Measurements from ENCODE around the gene PAX5. TPM values are rescaled to one million over a fixed set of nuclear protein-coding genes. Genes with fewer than 3 reads are reported as not detected.

PAX5 gene
- total and polyA plus RNA-seq, 2 of the 13 experiments (the other 11 are each of a cell fraction or from before 2014, with no cell fraction given): not detected

GRCh38 chr9:36881316-36881715, 152.8 kb downstream of the PAX5 start (continued):
- TF ChIP-seq ZMYM4 (CRISPR knock-in tag; IDR thresholded peaks at IDR 0.05): no peak
- TF ChIP-seq DDIT3 (CRISPR knock-in tag; IDR thresholded peaks at IDR 0.05): no peak
- no peak for TF ChIP-seq KDM6A (CRISPR knock-in tag; IDR thresholded peaks at IDR 0.05; ENCODE audit: low read depth)

GRCh38 chr9:36880075-36880474, 154.0 kb downstream of the PAX5 start:
- in situ Hi-C loops (cut with HindIII; ENCODE audit: extremely low pct_ligation_motif_present, low pct_unique_long_range_greater_than_20kb): loop anchor here (10.0 kb wide), 1 partner anchor 95 kb away; no protein-coding TSS in a partner anchor
- DNase-seq (ENCODE audit: low spot score) (no peak), FAIRE-seq (no peak), ATAC-seq (no peak)
- CTCF ChIA-PET (ENCODE audit: low intra/inter-chr PET ratio, low total read pairs): no interaction called here
- intact Hi-C loops (cut with micrococcal nuclease; ENCODE audit: unreplicated experiment): no loop called here
- BruUV-seq (replicated peaks): no TSS peak
- no peak overlapping the region for H3K9ac ChIP-seq (ENCODE audit: insufficient read depth, low read depth, low read length)
- no peak overlapping the region for H2AFZ ChIP-seq (ENCODE audit: low read length)
- H3K27me3 ChIP-seq (ENCODE audit: control insufficient read depth in 1 of 2, insufficient read depth in 2 of 2, low read length in 2 of 2): peaks cover 5 to 57% of the 10 kb centered on the region in 2 experiments; a peak in 4 of 5 replicates
- no peak overlapping the region for H3K4me2 ChIP-seq (ENCODE audit: low read depth, low read length)
- no peak for TF ChIP-seq DBP (CRISPR knock-in tag; IDR thresholded peaks at IDR 0.05; ENCODE audit: not compliant biosample characterization)
- TF ChIP-seq AGO1 (IDR thresholded peaks at IDR 0.05; ENCODE audit: low read depth, low read length, poor library complexity, severe bottlenecking): no peak
- no peak for TF ChIP-seq ELF4 (CRISPR knock-in tag; IDR thresholded peaks at IDR 0.05; ENCODE audit: borderline replicate concordance)
- TF ChIP-seq ZNF577 (CRISPR knock-in tag; IDR thresholded peaks at IDR 0.05; ENCODE audit: borderline replicate concordance, low read depth): no peak
- TF ChIP-seq KDM4B (CRISPR knock-in tag; IDR thresholded peaks at IDR 0.05): no peak
- TF ChIP-seq MNT (IDR thresholded peaks at IDR 0.05): peak; percentile 84
- no peaks in the 10 kb centered on the region for H4K20me1 ChIP-seq (ENCODE audit: insufficient read depth, low read length)
- no peak overlapping the region for H3K4me3 ChIP-seq (replicated peaks in 1 of 3; ENCODE audit: insufficient read depth in 1 of 3, low read depth in 2 of 3, low read length in 3 of 3)
- H3K79me2 ChIP-seq (ENCODE audit: insufficient read depth, low read length): no peaks in the 10 kb centered on the region
- 71% methylated on average over 6 of the region's 12 CpGs for WGBS (ENCODE audit: low lambda C conversion rate)
- H3K4me1 ChIP-seq (ENCODE audit: insufficient read depth, low read length): peaks cover 12% of the 10 kb centered on the region; the same call in 1 of the 2 replicates
- POLR2A ChIA-PET: no interaction called here
- H3K36me3 ChIP-seq (replicated peaks in 1 of 2; ENCODE audit: control insufficient read depth in 1 of 2, insufficient read depth in 2 of 2, low read length in 2 of 2): no peaks in the 10 kb centered on the region
- no peak overlapping the region for H3K27ac ChIP-seq (ENCODE audit: extremely low read length, insufficient read depth, low read length)
- H3K9me3 ChIP-seq (ENCODE audit: low read length): peaks cover 5% of the 10 kb centered on the region; the same call in 1 of the 2 replicates

Measured in HepG2 (cell line).